Esophagus muscularis mucosa (tissue), 3 donors: ENCODE measurements around the gene GLIS2.

Experiments used
- CTCF ChIP-seq, 3 experiments: fragments of 200-600 bp in 2 of 3; fragments of 450-650 bp in 1 of 3; sonication (generic) in 2 of 3; IDR thresholded peaks; one replicate each; pipeline ENCODE4 v1.5.1; 2017 to 2019; ENCODE audit warnings: antibody characterized with exemption in 3 of 3, mild to moderate bottlenecking in 2 of 3, moderate library complexity in 1 of 3
- POLR2A ChIP-seq: fragments of 450-650 bp; IDR thresholded peaks from one replicate; pipeline ENCODE4 v1.6.1; 2017; ENCODE audit warnings: antibody characterized with exemption, moderate library complexity, mild to moderate bottlenecking, low read depth

DNA sequence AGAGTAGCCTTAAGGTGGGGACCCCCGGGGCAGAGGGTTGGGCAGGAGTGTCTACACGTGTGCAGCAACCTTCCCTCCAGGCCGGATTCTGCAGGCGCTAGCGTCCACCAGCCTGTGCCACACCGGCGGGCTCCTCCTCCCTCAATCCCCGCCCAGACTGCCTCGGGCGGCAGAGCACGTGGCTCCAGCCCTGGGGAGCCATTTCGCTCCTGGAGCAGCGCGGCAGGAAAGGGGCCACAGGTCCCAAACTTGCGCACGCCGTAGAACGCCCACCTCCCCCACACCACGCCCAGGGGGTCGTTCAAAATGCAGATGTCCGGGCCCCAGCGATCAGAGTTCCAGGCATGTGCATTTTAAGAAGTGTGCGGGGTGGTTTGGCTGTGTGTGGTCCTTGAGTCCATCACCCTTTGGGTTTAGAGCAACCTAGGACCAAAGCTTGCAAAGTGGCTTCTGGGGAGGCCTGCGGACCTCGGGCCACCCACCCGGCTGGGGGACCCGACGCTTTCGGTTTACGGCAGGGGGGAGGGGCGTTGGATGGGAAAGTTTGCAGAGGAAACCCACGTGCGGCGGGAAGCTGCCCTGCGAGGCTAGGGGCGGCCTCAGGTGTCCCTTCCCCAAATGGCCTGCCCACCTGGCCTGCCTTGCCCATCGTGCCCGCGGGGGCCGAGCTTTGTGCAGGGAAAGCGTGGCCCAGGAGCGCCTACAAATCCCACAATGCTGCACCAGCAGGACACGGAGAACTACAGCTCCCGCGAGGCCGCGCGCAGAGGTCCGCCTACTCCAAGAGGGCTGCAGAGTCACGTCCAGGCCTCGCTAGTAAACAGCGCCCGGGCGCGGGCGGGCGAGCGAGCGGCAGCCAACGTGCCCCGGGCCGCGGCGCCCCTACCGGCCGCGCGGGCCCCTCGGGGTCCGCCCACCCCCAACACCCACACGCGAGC lies 44.4 kb upstream of the GLIS2 start:
- TF ChIP-seq POLR2A (peak; percentile 45), CTCF (IDR thresholded peaks at IDR 0.05) (no peak)
